ENCODE results near the gene APOBEC3B.
A peak's percentile ranks its signal among the peaks of the same experiment; 100 is the strongest.
"Not testable (repeated sequence)": the region's sequence is repeated elsewhere in the genome, so short reads cannot be mapped to it uniquely, and the experiment has no call there.

APOBEC3B gene

DNA sequence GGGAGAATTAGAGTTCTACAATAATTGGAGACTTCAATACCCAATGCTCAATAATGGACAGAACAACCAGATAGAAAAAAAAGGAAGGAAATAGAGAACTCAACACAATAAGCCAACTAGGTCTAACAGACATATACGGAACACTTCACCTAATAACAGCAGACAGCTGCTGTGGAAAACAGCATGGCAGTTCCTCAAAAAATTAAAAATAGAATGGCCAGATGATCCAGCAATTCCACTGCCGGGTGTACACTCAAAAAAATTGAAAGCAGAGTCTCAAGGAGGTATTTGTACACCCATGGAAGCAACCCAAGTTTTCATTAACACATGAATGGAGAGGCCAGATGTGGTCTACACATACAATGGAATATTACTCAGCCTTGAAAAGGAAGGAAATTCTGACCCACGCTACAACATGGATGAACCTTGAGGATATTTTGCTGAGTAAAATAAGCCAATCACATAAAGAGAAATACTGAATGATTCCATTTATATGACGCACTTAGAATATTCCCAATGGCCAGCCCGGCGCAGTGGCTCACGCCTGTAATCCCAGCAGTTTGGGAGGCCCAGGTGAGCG is 26.2 kb downstream of the APOBEC3B start:
- H3K27ac ChIP-seq (replicated peaks; ENCODE audit: low read length); H3K18ac ChIP-seq (ENCODE audit: low read length); H3K9ac ChIP-seq (ENCODE audit: low read depth, low read length, poor library complexity); H3K36me3 ChIP-seq (replicated peaks in 1 of 2; ENCODE audit: control insufficient read depth in 2 of 2, insufficient read depth in 2 of 2, low read length in 2 of 2); H3K4ac ChIP-seq (ENCODE audit: low read length); H2BK5ac ChIP-seq (ENCODE audit: low read length); H3K79me1 ChIP-seq (ENCODE audit: low read depth, low read length); H2BK12ac ChIP-seq (ENCODE audit: low read length); H3K4me3 ChIP-seq (ENCODE audit: low read length in 2 of 2); H2BK120ac ChIP-seq (ENCODE audit: low read depth, low read length); H3K4me2 ChIP-seq (ENCODE audit: insufficient read depth, low read length, poor library complexity, severe bottlenecking); H2AK5ac ChIP-seq (ENCODE audit: low read depth, low read length); H4K8ac ChIP-seq (ENCODE audit: low read depth, low read length); H4K91ac ChIP-seq (ENCODE audit: low read depth, low read length, poor library complexity); H3K4me1 ChIP-seq (ENCODE audit: control insufficient read depth in 2 of 2, insufficient read depth in 1 of 2, low read depth in 1 of 2, low read length in 2 of 2); H2AFZ ChIP-seq (ENCODE audit: low read length); H3K23ac ChIP-seq (ENCODE audit: low read depth, low read length, poor library complexity); H2BK15ac ChIP-seq (ENCODE audit: low read length); H3K27me3 ChIP-seq (ENCODE audit: control insufficient read depth in 3 of 3, insufficient read depth in 3 of 3, low read depth in 1 of 3, low read length in 3 of 3); H3K9me3 ChIP-seq (replicated peaks in 1 of 2; ENCODE audit: control insufficient read depth in 2 of 2, insufficient read depth in 1 of 2, low read depth in 1 of 2, low read length in 2 of 2); DNase-seq (ENCODE audit: low spot score); H3K14ac ChIP-seq (ENCODE audit: low read length): not testable (repeated sequence)
- no CpG with 5 or more reads among the region's 8 CpGs for WGBS, 2 donors (ENCODE audit: extremely low coverage in 2 of 2, insufficient read length in 2 of 2, insufficient replicate concordance in 1 of 2)

DNA sequence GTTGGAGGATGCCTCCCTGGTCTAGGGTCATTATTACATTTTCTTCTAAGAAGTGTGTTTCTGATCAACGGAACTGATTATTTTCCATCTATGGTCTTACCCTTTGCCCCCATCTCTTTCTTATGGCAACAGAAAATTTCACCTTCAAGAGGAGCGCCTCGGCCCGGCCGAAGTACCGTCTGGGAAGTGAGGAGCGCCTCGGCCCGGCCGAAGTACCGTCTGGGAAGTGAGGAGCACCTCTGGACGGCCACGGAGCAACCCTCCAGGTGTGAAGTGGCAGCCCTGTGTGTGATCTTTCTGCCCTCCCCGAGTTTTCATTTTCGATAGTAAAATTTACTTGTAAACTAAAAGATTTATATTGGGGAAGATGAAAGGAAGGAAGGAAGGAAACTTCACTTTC is 28.8 kb downstream of the APOBEC3B start:
- H2BK12ac ChIP-seq (ENCODE audit: low read length), result no peak overlapping the region
- no peaks in the 10 kb centered on the region for H3K79me1 ChIP-seq (ENCODE audit: low read depth, low read length)
- H2AK5ac ChIP-seq (ENCODE audit: low read depth, low read length), result no peak overlapping the region
- no peaks in the 10 kb centered on the region for H3K9me3 ChIP-seq (replicated peaks in 1 of 2; ENCODE audit: control insufficient read depth in 2 of 2, insufficient read depth in 1 of 2, low read depth in 1 of 2, low read length in 2 of 2)
- H3K4me1 ChIP-seq (ENCODE audit: control insufficient read depth in 2 of 2, insufficient read depth in 1 of 2, low read depth in 1 of 2, low read length in 2 of 2), result peaks cover 18 to 21% of the 10 kb centered on the region in 2 donors
- H3K4me3 ChIP-seq (ENCODE audit: low read length in 2 of 2), result no peak overlapping the region
- no peak overlapping the region for H2BK15ac ChIP-seq (ENCODE audit: low read length)
- no peak for DNase-seq (ENCODE audit: low spot score)
- peak overlapping the region; percentile 56 for H3K14ac ChIP-seq (ENCODE audit: low read length)
- H2BK120ac ChIP-seq (ENCODE audit: low read depth, low read length), result no peak overlapping the region
- H3K36me3 ChIP-seq (replicated peaks in 1 of 2; ENCODE audit: control insufficient read depth in 2 of 2, insufficient read depth in 2 of 2, low read length in 2 of 2), result no peaks in the 10 kb centered on the region
- no peak overlapping the region for H3K4ac ChIP-seq (ENCODE audit: low read length)
- WGBS, 2 donors (ENCODE audit: extremely low coverage in 2 of 2, insufficient read length in 2 of 2, insufficient replicate concordance in 1 of 2), result no CpG with 5 or more reads among the region's 15 CpGs
- H3K4me2 ChIP-seq (ENCODE audit: insufficient read depth, low read length, poor library complexity, severe bottlenecking), result no peak overlapping the region
- no peak overlapping the region for H2AFZ ChIP-seq (ENCODE audit: low read length)
- H3K18ac ChIP-seq (ENCODE audit: low read length), result no peak overlapping the region
- no peak overlapping the region for H4K91ac ChIP-seq (ENCODE audit: low read depth, low read length, poor library complexity)
- H2BK5ac ChIP-seq (ENCODE audit: low read length), result no peak overlapping the region
- H3K9ac ChIP-seq (ENCODE audit: low read depth, low read length, poor library complexity), result no peak overlapping the region
- H3K23ac ChIP-seq (ENCODE audit: low read depth, low read length, poor library complexity), result no peak overlapping the region
- H4K8ac ChIP-seq (ENCODE audit: low read depth, low read length), result no peak overlapping the region
- H3K27me3 ChIP-seq (ENCODE audit: control insufficient read depth in 3 of 3, insufficient read depth in 3 of 3, low read depth in 1 of 3, low read length in 3 of 3), result no peaks in the 10 kb centered on the region
- H3K27ac ChIP-seq (replicated peaks; ENCODE audit: low read length), result no peak overlapping the region

GRCh38 chr22:39012533-39013511 is 30.7 kb downstream of the APOBEC3B start:
- H3K79me1 ChIP-seq (ENCODE audit: low read depth, low read length), result no peaks in the 10 kb centered on the region
- peak overlapping the region; percentile 73 for H2BK12ac ChIP-seq (ENCODE audit: low read length)
- no peak overlapping the region for H3K14ac ChIP-seq (ENCODE audit: low read length)
- H3K27me3 ChIP-seq (ENCODE audit: control insufficient read depth in 3 of 3, insufficient read depth in 3 of 3, low read depth in 1 of 3, low read length in 3 of 3), result no peaks in the 10 kb centered on the region
- H3K9me3 ChIP-seq (replicated peaks in 1 of 2; ENCODE audit: control insufficient read depth in 2 of 2, insufficient read depth in 1 of 2, low read depth in 1 of 2, low read length in 2 of 2), result no peaks in the 10 kb centered on the region
- H3K18ac ChIP-seq (ENCODE audit: low read length), result peak overlapping the region; percentile 38
- H3K36me3 ChIP-seq (replicated peaks in 1 of 2; ENCODE audit: control insufficient read depth in 2 of 2, insufficient read depth in 2 of 2, low read length in 2 of 2), result no peaks in the 10 kb centered on the region
- H2BK120ac ChIP-seq (ENCODE audit: low read depth, low read length), result no peak overlapping the region
- H2AFZ ChIP-seq (ENCODE audit: low read length), result no peak overlapping the region
- H2AK5ac ChIP-seq (ENCODE audit: low read depth, low read length), result peak overlapping the region; percentile 75
- H2BK15ac ChIP-seq (ENCODE audit: low read length), result no peak overlapping the region
- no peak overlapping the region for H2BK5ac ChIP-seq (ENCODE audit: low read length)
- H4K8ac ChIP-seq (ENCODE audit: low read depth, low read length), result no peak overlapping the region
- DNase-seq (ENCODE audit: low spot score), result no peak
- peaks cover 18 to 21% of the 10 kb centered on the region in 2 donors for H3K4me1 ChIP-seq (ENCODE audit: control insufficient read depth in 2 of 2, insufficient read depth in 1 of 2, low read depth in 1 of 2, low read length in 2 of 2)
- no peak overlapping the region for H3K4me2 ChIP-seq (ENCODE audit: insufficient read depth, low read length, poor library complexity, severe bottlenecking)
- H3K23ac ChIP-seq (ENCODE audit: low read depth, low read length, poor library complexity), result no peak overlapping the region
- no peak overlapping the region for H3K4me3 ChIP-seq (ENCODE audit: low read length in 2 of 2)
- no peak overlapping the region for H3K4ac ChIP-seq (ENCODE audit: low read length)
- no peak overlapping the region for H4K91ac ChIP-seq (ENCODE audit: low read depth, low read length, poor library complexity)
- no peak overlapping the region for H3K9ac ChIP-seq (ENCODE audit: low read depth, low read length, poor library complexity)
- H3K27ac ChIP-seq (replicated peaks; ENCODE audit: low read length), result no peak overlapping the region
- WGBS, 2 donors (ENCODE audit: extremely low coverage in 2 of 2, insufficient read length in 2 of 2, insufficient replicate concordance in 1 of 2), result no CpG with 5 or more reads among the region's 29 CpGs

DNA sequence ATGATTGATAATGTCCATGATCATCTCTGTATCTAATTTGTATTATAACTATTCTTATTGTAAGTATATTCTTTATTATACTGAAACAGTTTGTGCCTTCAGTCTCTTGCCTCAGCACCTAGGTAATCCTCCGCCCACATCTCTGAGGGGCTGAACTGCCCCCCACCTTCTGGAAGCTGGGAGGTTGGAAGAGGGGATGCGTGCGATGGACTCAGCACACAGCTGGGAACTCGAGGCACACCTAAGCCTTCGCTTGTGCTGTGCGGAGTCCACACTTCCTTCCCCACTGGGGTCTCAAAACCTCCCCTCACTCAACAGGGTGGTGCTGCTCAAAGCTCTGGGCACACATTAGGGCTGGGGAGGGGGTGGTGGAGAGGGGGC is 31.4 kb downstream of the APOBEC3B start:
- H3K79me1 ChIP-seq (ENCODE audit: low read depth, low read length); H2AK5ac ChIP-seq (ENCODE audit: low read depth, low read length); H3K23ac ChIP-seq (ENCODE audit: low read depth, low read length, poor library complexity); H3K9ac ChIP-seq (ENCODE audit: low read depth, low read length, poor library complexity); H2BK5ac ChIP-seq (ENCODE audit: low read length); H4K8ac ChIP-seq (ENCODE audit: low read depth, low read length); H3K4me2 ChIP-seq (ENCODE audit: insufficient read depth, low read length, poor library complexity, severe bottlenecking); DNase-seq (ENCODE audit: low spot score); H3K36me3 ChIP-seq (replicated peaks in 1 of 2; ENCODE audit: control insufficient read depth in 2 of 2, insufficient read depth in 2 of 2, low read length in 2 of 2); H3K27me3 ChIP-seq (ENCODE audit: control insufficient read depth in 3 of 3, insufficient read depth in 3 of 3, low read depth in 1 of 3, low read length in 3 of 3); H4K91ac ChIP-seq (ENCODE audit: low read depth, low read length, poor library complexity); H3K9me3 ChIP-seq (replicated peaks in 1 of 2; ENCODE audit: control insufficient read depth in 2 of 2, insufficient read depth in 1 of 2, low read depth in 1 of 2, low read length in 2 of 2); H3K4ac ChIP-seq (ENCODE audit: low read length); H2BK120ac ChIP-seq (ENCODE audit: low read depth, low read length): not testable (repeated sequence)
- H3K4me1 ChIP-seq (ENCODE audit: control insufficient read depth in 2 of 2, insufficient read depth in 1 of 2, low read depth in 1 of 2, low read length in 2 of 2), result peaks cover 20 to 21% of the 10 kb centered on the region in 2 donors
- peak overlapping the region; percentile 96 for H3K18ac ChIP-seq (ENCODE audit: low read length)
- peak overlapping the region in 1 of 2 donors; percentile 54 for H3K4me3 ChIP-seq (ENCODE audit: low read length in 2 of 2)
- peak overlapping the region; percentile 87 for H2AFZ ChIP-seq (ENCODE audit: low read length)
- H3K14ac ChIP-seq (ENCODE audit: low read length), result peak overlapping the region; percentile 21
- H2BK15ac ChIP-seq (ENCODE audit: low read length), result peak overlapping the region; percentile 94
- H2BK12ac ChIP-seq (ENCODE audit: low read length), result peak overlapping the region; percentile 84
- no CpG with 5 or more reads among the region's 6 CpGs for WGBS, 2 donors (ENCODE audit: extremely low coverage in 2 of 2, insufficient read length in 2 of 2, insufficient replicate concordance in 1 of 2)
- peak overlapping the region; percentile 17 for H3K27ac ChIP-seq (replicated peaks; ENCODE audit: low read length)

Measured in neuronal stem cell (in vitro differentiated cells).